ENCODE data around the gene ANKS1A. TPM values are rescaled to one million over a fixed set of nuclear protein-coding genes. Genes with fewer than 3 reads are reported as not detected.

The ANKS1A gene
- total and polyA plus RNA-seq, 2 of the 4 experiments (the other 2 are of a cell fraction) = 7.2 to 7.5 TPM

GRCh38 chr6:34930221-34930620 is 41.2 kb downstream of the ANKS1A start:
- Histone ChIP-seq H3K9ac (ENCODE audit: low read depth, low read length) (no peak overlapping the region), H2BK15ac (ENCODE audit: low read depth, low read length) (no peak overlapping the region), H2BK20ac (ENCODE audit: low read depth, low read length) (no peak overlapping the region), H3K4me3 (ENCODE audit: insufficient read depth, low read depth, low read length) (no peak overlapping the region), H4K8ac (ENCODE audit: low read depth in 2 of 2, low read length in 2 of 2) (no peak overlapping the region), H3K56ac (ENCODE audit: extremely low read depth, insufficient read depth, low read length) (no peak overlapping the region), H4K91ac (ENCODE audit: insufficient read depth, low read depth, low read length) (no peak overlapping the region), H3K9me1 (ENCODE audit: insufficient read depth, low read length) (peaks cover 14% of the 10 kb centered on the region; the same call in 1 of the 2 replicates), H3K4ac (ENCODE audit: low read depth, low read length) (no peak overlapping the region), H4K20me1 (ENCODE audit: insufficient read depth, low read length) (peaks cover 24% of the 10 kb centered on the region; the same call in 1 of the 2 replicates), H2BK120ac (ENCODE audit: low read depth, low read length) (no peak overlapping the region), H2AFZ (replicated peaks; ENCODE audit: low read length, poor library complexity) (no peak overlapping the region), H2BK5ac (ENCODE audit: low read depth, low read length, poor library complexity, severe bottlenecking) (no peak overlapping the region), H3K27ac (ENCODE audit: insufficient read depth, low read length) (no peak overlapping the region), H4K5ac (ENCODE audit: low read depth, low read length) (no peak overlapping the region), H3K23ac (ENCODE audit: low read depth, low read length) (no peak overlapping the region), H3K79me1 (ENCODE audit: low read depth in 1 of 2, low read length in 2 of 2) (peaks cover 12 to 15% of the 10 kb centered on the region in 2 experiments; a peak in 3 of 4 replicates), H3K27me3 (ENCODE audit: control insufficient read depth, insufficient read depth, low read length) (no peaks in the 10 kb centered on the region), H2AK5ac (ENCODE audit: low read depth, low read length) (no peak overlapping the region), H2AK9ac (replicated peaks; ENCODE audit: low read depth, low read length, poor library complexity) (no peak overlapping the region), H3K9me3 (ENCODE audit: control insufficient read depth, insufficient read depth, low read length) (no peaks in the 10 kb centered on the region), H3K36me3 (ENCODE audit: control insufficient read depth, insufficient read depth, low read length) (no peaks in the 10 kb centered on the region), H3K14ac (replicated peaks; ENCODE audit: low read depth, low read length) (no peak overlapping the region), H3K18ac (ENCODE audit: low read depth, low read length) (no peak overlapping the region), H3K4me2 (ENCODE audit: low read depth, low read length) (no peak overlapping the region), H3K4me1 (ENCODE audit: control insufficient read depth, insufficient read depth, low read length) (no peaks in the 10 kb centered on the region; the same call in 1 of the 2 replicates)
- dilution Hi-C loops (cut with HindIII; ENCODE audit: low sequenced_read_pairs, unreplicated experiment) (no loop called here), in situ Hi-C loops (cut with MboI; ENCODE audit: low sequenced_read_pairs) (no loop called here), intact Hi-C loops (cut with micrococcal nuclease) (no loop called here)
- BruUV-seq (replicated peaks) = no TSS peak
- DNase-seq (no peak), ATAC-seq (ENCODE audit: low read depth) (no peak)
- CTCF ChIA-PET = no interaction called here
- TF ChIP-seq NFE2L2 (IDR thresholded peaks at IDR 0.05; ENCODE audit: low read depth, low read length) (no peak), RAD21 (IDR thresholded peaks at IDR 0.05; ENCODE audit: low read length) (no peak), USF2 (IDR thresholded peaks at IDR 0.05; ENCODE audit: low read depth, low read length) (no peak), RCOR1 (IDR thresholded peaks at IDR 0.05; ENCODE audit: insufficient replicate concordance, low read length) (no peak), POLR2A (IDR thresholded peaks at IDR 0.05; ENCODE audit: low read depth, low read length) (no peak), MAFK (IDR thresholded peaks at IDR 0.05; ENCODE audit: low read depth, low read length) (no peak), MXI1 (IDR thresholded peaks at IDR 0.05; ENCODE audit: borderline replicate concordance, low read depth, low read length) (no peak), MAZ (IDR thresholded peaks at IDR 0.05; ENCODE audit: borderline replicate concordance, low read depth, low read length) (no peak), ELK1 (IDR thresholded peaks at IDR 0.05; ENCODE audit: borderline replicate concordance, low read depth, low read length) (no peak), SMC3 (IDR thresholded peaks at IDR 0.05; ENCODE audit: low read depth, low read length) (no peak), RFX5 (IDR thresholded peaks at IDR 0.05; ENCODE audit: low read depth, low read length) (no peak), CTCF (conservative IDR thresholded peaks at IDR 0.05; ENCODE audit: low read depth, low read length) (no peak), BHLHE40 (IDR thresholded peaks at IDR 0.05; ENCODE audit: low read depth, low read length) (no peak), CHD1 (IDR thresholded peaks at IDR 0.05; ENCODE audit: low read depth, low read length) (no peak), FOS (IDR thresholded peaks at IDR 0.05; ENCODE audit: low read depth, low read length) (no peak), CEBPB (IDR thresholded peaks at IDR 0.05; ENCODE audit: low read depth, low read length) (no peak)
- POLR2A ChIA-PET (ENCODE audit: unreplicated experiment) = no interaction called here
- 100% methylated on average over 1 of the region's 3 CpGs; no CpG with 5 or more reads in 1 of the 2 experiments for WGBS, 2 experiments (ENCODE audit: extremely low coverage in 2 of 2, insufficient read length in 1 of 2)

Data from IMR-90 (cell line).